Measurements from ENCODE around the gene ARHGDIG.

ARHGDIG gene

DNA sequence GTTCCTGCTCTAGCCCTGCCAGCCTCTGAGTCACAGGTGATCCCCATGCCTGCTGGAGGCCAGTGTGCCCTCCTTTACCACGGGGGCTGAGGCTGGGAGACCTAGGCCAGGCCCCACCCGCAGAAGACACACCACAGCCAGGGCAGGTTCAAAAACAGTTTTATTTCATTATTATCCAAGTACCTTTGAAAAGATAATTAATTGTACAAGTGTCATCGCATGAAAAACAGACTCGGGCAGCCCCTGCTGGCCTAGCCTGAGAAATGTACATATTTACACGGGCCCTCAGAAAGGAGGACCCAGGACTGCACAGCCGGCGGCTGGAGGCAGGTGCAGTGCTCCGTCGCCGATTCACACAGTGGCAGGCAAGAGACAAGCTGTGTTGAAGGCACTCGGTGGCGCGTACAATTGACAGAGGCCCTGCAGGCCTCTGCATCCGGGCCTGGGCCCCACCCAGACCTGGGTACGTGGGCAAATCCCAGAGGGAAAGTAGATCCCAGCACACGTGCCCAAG, 7.0 kb downstream of the ARHGDIG start:
- TF ChIP-seq TAF1 (IDR thresholded peaks at IDR 0.05; ENCODE audit: borderline replicate concordance, insufficient read depth, low read length) (no peak), SIN3A (IDR thresholded peaks at IDR 0.05; ENCODE audit: borderline replicate concordance, insufficient read depth, low read length) (no peak), REST (IDR thresholded peaks at IDR 0.05; ENCODE audit: insufficient read depth in 1 of 2, low read depth in 2 of 2, low read length in 2 of 2) (no peak), FOXP2 (optimal IDR thresholded peaks at IDR 0.05; ENCODE audit: borderline replicate concordance, extremely low read depth, extremely low read length, insufficient read depth) (no peak), POLR2AphosphoS5 (IDR thresholded peaks at IDR 0.05; ENCODE audit: low read depth, low read length) (no peak)

DNA sequence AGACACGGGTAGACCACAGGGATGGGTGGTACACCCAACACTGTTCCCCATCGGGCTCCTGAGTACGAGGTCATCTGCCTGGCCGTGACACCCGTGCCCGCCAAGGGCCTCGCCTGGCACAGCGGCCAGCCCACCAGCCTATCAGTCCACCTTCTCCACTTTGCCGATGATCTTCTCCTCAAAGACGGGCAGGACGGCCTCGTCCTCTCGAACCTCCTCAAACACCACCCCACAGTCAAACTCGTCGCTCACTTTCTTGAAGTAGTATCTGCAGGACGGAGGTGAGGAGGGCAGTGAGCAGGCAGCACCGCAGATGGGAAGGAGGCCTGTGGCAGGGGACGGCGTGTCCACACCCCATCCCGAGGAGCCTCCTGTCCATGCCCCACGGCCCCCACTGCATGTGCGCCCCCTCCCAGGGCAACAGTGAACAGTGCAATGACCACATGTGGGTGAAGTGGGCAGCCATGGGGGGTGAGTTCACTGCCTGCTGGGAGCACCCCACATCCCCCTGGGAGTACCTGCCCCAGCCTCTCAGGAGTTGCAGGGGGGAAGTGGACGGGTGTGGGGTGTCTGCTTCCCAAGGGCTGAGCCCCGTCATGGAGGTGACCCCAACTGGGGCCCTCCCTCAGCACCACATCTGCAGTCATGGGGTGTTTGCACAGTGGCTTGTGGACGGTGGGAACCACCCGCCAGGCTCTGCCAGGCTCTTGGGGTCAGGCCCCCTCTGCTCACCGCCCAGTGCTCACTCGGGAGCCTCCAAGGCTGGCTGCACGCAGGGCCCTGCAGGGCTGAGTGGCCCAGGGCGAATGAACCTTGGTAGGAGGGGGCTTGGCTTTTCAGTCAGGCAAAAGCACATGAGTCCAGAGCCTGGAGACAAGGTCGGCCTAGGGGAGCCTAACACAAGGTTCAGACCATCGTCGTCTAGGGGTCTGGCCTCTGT, 7.9 kb downstream of the ARHGDIG start:
- TF ChIP-seq SIN3A (IDR thresholded peaks at IDR 0.05; ENCODE audit: borderline replicate concordance, insufficient read depth, low read length) (no peak), POLR2AphosphoS5 (IDR thresholded peaks at IDR 0.05; ENCODE audit: low read depth, low read length) (no peak), TAF1 (IDR thresholded peaks at IDR 0.05; ENCODE audit: borderline replicate concordance, insufficient read depth, low read length) (no peak), FOXP2 (optimal IDR thresholded peaks at IDR 0.05; ENCODE audit: borderline replicate concordance, extremely low read depth, extremely low read length, insufficient read depth) (no peak), REST (IDR thresholded peaks at IDR 0.05; ENCODE audit: insufficient read depth in 1 of 2, low read depth in 2 of 2, low read length in 2 of 2) (no peak)

GRCh38 chr16:289395-289997, 9.1 kb downstream of the ARHGDIG start:
- TF ChIP-seq TAF1 (IDR thresholded peaks at IDR 0.05; ENCODE audit: borderline replicate concordance, insufficient read depth, low read length): no peak
- TF ChIP-seq POLR2AphosphoS5 (IDR thresholded peaks at IDR 0.05; ENCODE audit: low read depth, low read length): no peak
- TF ChIP-seq REST (IDR thresholded peaks at IDR 0.05; ENCODE audit: insufficient read depth in 1 of 2, low read depth in 2 of 2, low read length in 2 of 2): no peak
- no peak for TF ChIP-seq FOXP2 (optimal IDR thresholded peaks at IDR 0.05; ENCODE audit: borderline replicate concordance, extremely low read depth, extremely low read length, insufficient read depth)
- no peak for TF ChIP-seq SIN3A (IDR thresholded peaks at IDR 0.05; ENCODE audit: borderline replicate concordance, insufficient read depth, low read length)

DNA sequence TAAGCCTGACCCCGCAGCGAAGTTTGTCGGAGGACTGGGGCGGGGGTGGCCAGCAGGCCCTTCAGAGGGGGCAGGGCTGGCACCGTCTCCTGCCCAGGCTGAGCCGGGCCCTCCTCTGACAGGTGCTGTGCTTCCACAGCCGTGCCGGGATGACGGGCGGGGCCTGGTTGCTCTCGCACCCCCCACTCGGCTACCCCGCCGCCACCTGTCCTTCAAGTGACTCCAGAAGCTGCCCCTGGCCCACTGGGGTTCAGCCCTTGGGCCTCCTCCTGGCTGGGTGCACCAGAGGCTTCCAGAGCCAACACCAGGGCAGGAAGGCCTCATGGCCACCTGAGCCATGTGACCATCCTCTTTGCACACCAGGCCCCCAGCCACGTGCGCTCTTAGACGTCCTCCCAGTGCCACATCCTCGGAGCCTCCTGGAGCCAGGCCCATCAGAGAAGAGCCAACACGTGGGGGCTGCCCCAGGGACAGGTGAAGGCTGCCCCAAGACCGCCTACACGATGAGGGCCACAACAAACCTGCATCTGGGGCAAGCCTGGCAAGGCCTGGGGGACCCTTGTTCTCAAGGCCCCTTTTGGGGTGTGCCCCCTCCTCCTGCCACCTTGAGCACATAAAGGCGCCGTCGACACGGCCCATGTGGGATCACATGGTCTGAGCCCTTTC, 9.8 kb downstream of the ARHGDIG start:
- no peak for TF ChIP-seq TAF1 (IDR thresholded peaks at IDR 0.05; ENCODE audit: borderline replicate concordance, insufficient read depth, low read length)
- TF ChIP-seq SIN3A (IDR thresholded peaks at IDR 0.05; ENCODE audit: borderline replicate concordance, insufficient read depth, low read length): no peak
- TF ChIP-seq POLR2AphosphoS5 (IDR thresholded peaks at IDR 0.05; ENCODE audit: low read depth, low read length): no peak
- TF ChIP-seq FOXP2 (optimal IDR thresholded peaks at IDR 0.05; ENCODE audit: borderline replicate concordance, extremely low read depth, extremely low read length, insufficient read depth): no peak
- no peak for TF ChIP-seq REST (IDR thresholded peaks at IDR 0.05; ENCODE audit: insufficient read depth in 1 of 2, low read depth in 2 of 2, low read length in 2 of 2)
